Embryonic facial prominence (tissue), 1 donor: Measurements from ENCODE around the gene XAB2.
"Not testable (repeated sequence)": the region's sequence is repeated elsewhere in the genome, so short reads cannot be mapped to it uniquely, and the experiment has no call there.

Experiments
- DNase-seq: peaks from one replicate; pipeline ENCODE4 v3.0.0-alpha.2; 2016; ENCODE audit errors: extremely low spot score

The XAB2 gene

GRCh38 chr19:7648265-7649014, 19.1 kb upstream of the XAB2 start:
- DNase-seq, result no peak

DNA sequence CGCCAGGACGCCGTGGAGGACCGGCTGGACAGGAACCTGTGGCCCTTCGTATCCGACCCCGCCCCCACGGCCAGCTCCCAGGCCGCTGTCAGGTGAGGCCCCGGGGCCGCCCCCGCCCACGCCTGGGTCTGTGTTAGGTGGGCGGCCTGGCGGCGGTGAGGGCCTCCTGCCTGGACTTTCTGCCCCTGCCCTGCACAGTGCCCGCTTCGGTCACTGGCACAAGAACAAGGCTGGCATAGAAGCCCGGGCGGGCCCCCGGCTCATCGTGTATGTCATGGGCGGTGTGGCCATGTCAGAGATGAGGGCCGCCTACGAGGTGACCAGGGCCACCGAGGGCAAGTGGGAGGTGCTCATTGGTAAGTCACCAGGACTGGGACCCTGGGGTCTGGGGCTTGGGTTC, 17.8 kb upstream of the XAB2 start:
- DNase-seq, result no peak

- DNase-seq, result no peak
These were observed 17.0 kb upstream of the XAB2 start for GRCh38 chr19:7646426-7646700.

DNA sequence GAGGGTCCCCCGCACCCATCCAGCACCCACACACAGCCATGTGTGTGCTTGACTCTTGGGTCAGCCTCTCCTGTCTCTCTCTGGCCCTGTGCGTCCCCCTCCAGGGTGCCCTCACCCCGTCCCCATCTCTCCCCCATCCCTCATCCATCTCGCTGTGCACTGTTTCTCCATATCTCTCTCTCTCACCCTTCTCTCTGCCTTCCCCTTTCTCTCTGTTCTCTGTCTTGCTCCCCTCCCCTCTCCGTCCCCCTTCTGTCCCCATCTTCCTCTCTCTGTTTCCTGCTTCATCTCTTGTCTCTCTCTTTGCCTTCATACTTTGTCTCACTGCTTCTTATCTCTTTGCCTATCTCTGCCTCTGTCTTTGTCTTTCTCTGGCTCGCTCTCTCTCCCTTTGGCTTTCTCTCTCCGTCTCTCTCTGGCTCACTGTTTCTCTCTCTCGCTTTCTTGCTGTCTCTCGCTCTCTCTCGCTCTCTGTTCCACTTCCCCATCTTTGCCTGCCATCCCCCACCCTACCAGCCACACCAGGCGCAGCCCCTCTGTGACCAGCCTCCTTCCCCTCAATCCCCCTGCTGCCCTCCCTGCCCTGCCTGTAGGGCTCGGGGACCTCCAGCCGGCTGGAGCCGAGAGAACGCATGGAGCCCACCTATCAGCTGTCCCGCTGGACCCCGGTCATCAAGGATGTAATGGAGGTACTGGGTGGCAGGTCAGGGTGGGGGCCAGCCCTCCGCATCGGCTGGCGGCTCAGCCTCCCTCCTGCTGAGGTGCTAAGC, 16.5 kb upstream of the XAB2 start:
- DNase-seq, result no peak

- no peak for DNase-seq
These were observed 15.8 kb upstream of the XAB2 start for GRCh38 chr19:7645163-7645562.

GRCh38 chr19:7644550-7644877, 15.2 kb upstream of the XAB2 start:
- DNase-seq, result no peak

- DNase-seq, result not testable (repeated sequence)
These were observed 14.5 kb upstream of the XAB2 start for GRCh38 chr19:7643629-7644549.

- no peak for DNase-seq
These were observed 13.7 kb upstream of the XAB2 start for GRCh38 chr19:7643031-7643415.

DNA sequence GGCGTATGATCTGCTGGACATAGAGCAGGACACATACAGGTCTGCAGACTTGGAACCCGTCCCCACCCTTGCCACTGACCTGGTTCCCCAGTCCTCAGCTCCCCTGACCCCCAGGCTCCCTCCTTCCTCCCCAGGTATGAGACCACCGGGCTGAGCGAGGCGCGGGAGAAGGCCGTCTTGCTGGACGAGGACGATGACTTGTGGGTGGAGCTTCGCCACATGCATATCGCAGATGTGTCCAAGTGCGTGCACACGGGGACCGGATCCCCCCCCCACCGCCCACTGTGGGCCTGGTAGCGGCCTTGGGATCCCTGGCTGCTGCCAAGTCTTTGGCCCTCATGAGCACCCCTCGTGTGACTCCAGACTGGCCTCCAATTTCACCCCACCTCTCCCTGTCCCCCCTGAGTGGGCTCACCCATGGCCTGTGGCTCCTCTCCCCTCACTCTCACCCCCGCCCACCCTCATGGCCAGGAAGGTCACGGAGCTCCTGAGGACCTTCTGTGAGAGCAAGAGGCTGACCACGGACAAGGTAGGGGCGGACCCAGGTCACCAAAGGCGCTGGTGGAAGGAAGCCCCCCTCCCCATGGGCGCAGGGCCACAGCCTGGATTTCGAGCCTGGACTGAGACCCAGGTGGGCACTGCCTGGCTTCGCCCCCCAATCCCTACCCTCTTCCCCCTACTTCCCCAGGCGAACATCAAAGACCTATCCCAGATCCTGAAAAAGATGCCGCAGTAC, 13.1 kb upstream of the XAB2 start:
- no peak for DNase-seq

GRCh38 chr19:7641290-7642276, 12.2 kb upstream of the XAB2 start:
- DNase-seq, result no peak

DNA sequence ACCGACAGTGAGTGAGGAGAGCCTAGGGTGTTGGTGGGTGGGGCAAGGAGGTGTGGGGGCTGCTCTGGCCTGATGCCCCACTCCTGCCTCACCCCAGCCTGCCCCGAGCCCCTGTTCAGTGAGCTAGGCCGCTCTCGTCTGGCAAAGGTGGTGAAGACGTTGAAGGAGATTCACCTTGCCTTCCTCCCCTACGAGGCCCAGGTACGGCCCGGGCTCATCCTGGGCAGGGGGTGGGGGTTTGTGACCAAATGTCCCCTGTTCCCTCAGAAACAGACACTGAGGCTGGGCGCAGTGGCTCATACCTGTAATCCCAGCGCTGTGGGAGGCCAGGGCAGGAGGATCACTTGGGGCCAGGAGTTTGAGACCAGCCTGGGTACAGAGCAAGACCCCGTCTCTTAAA, 11.5 kb upstream of the XAB2 start:
- DNase-seq, result no peak

- DNase-seq, result no peak
These were observed 10.6 kb upstream of the XAB2 start for GRCh38 chr19:7639863-7640348.

DNA sequence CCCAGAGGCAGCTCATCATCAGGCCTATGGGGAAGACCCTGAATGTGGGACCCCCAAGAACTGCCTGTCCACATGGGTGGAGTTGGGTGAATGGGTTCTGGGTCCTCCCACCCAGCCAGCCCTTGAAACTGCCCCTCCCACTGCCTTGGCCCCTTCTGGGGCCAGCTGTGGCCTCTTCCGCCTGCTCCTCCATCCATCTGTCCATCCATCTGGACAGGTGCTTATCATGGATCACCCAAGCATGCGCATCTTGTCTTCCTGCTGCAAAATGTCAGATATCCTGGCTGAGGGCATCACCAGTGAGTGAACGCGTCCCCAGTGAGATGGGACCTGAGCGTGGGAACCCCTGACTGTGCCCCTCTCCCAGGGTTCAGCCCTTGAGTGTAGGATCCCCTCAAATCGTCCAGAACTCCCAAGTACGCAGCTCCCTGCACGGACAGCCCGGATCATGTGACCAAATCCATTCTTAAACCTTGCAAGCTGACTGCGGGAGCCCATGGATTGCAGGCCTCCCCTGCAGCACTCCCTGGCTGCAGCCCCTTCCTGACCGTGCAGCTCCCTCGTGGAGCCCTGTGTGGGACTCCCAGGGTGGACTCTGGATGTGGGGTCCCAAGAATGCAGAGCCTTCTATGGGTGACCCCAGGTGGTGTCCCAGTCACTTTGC, 9.6 kb upstream of the XAB2 start:
- DNase-seq, result no peak

- DNase-seq, result no peak
These were observed 8.3 kb upstream of the XAB2 start for GRCh38 chr19:7637374-7638256.

DNA sequence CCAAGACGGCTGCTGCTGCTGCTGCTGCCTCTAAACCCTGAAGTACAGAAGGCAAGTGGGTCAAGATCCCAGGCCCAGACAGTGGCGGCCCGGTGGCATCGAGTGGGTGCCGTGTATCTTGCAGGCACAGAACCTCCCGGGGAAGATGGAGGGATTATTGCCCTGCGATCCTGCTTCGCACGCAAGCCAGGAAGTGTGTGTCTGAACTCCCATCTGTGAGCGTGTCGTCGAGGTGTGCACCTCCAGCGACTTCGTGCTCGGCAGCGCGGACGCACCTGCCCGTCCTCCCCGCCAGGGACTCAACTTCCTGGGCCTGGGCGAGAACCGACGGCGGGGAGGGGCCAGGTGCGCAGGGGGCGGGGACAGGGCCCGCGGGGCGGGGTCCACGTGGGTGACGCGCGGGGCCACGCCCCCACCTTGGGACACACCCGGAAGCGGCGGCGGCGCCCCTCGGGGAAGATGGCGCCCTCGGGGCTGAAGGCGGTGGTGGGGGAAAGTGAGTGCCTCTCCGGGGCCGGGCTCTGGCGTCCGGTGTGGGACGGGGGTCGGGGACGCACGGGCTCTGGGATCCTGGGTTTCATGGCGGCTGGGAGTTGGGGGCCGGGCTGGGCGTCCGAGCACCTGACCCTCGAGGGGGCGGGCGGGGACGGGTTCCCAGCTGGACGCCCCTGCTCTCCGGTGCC, 7.5 kb upstream of the XAB2 start, which contains the start of gene STXBP2:
Gene STXBP2 (plus strand): TSS at position 420 of the 683 bp plus-strand sequence. CDS start 40 bp downstream, at position 460.
- DNase-seq, result no peak

DNA sequence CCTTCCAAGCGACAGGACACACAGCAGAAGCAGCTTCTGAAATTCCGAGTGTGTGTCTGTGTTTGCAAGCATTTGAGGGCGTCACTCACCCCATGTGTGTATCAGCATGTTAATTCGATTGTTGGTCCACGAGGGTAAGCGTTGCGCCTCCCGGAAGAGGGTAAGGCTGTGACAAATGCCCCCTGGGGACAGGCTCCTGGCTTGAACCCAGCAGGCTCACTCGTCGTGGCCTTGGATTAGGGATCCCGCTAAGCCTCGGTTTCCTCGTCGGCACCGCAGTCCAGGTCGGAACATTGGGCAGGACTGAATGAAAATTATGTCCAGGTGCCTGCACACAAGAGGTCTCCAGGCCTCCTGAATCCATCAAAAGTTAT, 7.0 kb upstream of the XAB2 start:
- DNase-seq, result no peak

GRCh38 chr19:7635670-7636069, 6.3 kb upstream of the XAB2 start:
- DNase-seq, result no peak

- DNase-seq, result no peak
These were observed 4.4 kb upstream of the XAB2 start, which contains the start of gene PCP2 for GRCh38 chr19:7633698-7634097. Gene PCP2, minus strand, starts transcription at chr19:7633719. Its CDS starts 262 bp downstream, at chr19:7633457.
